GM19463 (cell line): ENCODE results near the gene HP1BP3.
"Not testable (repeated sequence)": the region's sequence is repeated elsewhere in the genome, so short reads cannot be mapped to it uniquely, and the experiment has no call there.

Experiments
- ATAC-seq: cut with Tn5 transposase; IDR thresholded peaks from one replicate; pipeline ENCODE4 v1.9.1; 2021; ENCODE audit warnings: mild to moderate bottlenecking, moderate library complexity; ENCODE audit not compliant: unreplicated experiment

Gene HP1BP3

GRCh38 chr1:20728371-20729154 lies 58.5 kb downstream of the HP1BP3 start:
- ATAC-seq = no peak

DNA sequence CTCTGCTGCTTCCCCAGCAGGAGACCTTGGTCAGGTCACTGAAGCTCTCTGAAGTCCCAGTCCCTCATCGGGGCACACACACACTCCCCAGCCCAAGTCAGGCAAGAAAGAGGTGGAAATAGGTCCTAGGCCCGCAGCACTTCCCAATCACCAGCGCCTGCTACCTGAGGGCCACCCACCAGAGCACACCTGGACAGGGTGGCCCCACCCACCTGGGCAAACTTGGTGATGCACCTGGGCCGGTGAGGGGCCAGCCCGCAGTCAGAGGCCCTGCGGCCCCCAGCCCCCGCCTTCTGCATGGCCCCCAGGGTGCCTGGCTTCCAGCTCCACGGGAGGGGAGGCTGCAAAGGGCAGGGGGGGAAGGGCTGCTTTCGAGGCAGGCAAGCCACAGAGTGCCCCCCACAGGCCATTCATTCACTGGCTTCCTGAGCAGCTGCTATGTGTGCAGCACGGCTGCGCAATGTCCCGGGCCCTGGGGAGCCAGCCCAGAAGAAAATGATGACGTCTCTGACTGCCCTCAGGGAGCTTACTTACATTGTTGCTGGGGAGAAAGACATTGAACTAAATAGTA lies 59.3 kb downstream of the HP1BP3 start:
- ATAC-seq = no peak

DNA sequence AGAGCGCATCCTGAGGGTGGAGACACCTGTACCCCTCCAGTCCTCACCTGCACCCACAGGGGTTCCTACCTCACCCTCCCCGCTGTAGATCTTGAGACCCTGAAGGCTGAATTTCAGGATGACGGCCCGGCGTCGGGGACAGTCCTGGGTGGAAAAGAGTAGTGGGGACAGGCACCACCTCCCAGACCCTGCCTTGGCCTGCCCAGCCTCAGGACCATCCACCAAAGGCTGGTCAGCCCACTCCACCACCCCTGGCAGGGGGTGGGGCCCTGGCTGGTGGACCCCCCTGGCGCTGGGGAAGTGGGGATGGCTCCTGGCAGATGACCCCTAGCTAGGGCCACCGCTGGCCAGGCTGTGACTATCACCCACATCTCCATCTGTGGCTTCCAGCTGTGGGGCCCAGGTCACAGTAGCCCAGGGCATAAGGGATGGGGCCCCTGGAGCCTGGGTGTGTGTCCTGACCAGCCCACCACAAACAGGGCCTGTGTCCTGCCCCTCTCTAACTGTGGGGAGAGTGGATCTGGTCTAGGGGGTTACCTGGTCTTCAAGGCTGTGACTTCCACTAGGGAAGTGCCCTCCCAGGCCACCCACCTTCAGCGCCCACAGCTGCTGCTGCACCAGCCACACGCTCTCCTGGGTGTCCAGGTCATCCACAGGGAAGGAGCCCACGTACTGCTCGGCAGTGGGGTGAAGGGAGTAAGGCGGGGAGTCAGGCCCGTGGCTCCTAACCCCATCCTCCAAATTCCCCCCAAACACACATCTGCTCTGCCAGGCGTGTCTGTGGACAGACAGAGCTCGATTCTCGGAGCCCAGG lies 60.0 kb downstream of the HP1BP3 start:
- no peak for ATAC-seq

DNA sequence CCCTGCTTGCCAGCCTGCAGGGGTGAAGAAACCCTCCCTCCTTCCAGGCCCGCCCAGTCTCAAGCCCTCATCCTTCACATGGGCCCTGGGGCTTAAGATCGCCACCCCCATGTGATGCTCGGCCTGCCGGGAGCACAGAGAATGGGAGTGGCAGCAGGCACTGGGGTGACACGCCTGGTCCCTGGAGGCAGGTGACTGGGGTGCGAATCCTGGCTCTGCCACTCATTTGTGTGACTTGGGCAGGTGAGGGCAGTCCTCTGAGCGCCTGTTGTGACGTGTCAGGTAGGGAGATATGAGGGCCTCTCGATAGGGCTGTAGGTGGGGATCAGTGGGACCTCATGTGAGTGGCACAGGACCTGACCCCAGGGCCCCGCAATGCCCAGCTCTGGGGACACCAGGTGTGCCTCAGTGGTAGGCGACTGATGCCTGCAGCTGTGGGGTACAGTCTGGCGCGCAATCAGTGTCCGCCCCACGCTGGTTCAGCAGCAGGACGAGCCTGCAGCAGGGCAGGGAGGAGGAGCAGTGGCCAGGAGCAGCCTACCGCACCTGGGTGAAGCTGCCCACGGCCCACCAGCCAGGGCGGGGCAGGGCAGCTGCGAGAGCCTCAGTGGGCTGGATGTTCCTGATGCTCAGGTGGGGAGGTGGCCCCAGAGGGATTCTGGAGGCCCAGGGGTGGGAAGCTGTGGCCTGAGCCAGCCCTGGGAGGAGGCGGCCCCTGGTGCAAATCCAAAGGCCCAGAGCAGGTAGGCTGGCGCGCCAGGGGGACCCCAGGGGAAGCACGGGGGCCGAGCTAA lies 60.8 kb downstream of the HP1BP3 start:
- ATAC-seq = no peak

GRCh38 chr1:20725189-20726117 lies 61.7 kb downstream of the HP1BP3 start:
- ATAC-seq = no peak

DNA sequence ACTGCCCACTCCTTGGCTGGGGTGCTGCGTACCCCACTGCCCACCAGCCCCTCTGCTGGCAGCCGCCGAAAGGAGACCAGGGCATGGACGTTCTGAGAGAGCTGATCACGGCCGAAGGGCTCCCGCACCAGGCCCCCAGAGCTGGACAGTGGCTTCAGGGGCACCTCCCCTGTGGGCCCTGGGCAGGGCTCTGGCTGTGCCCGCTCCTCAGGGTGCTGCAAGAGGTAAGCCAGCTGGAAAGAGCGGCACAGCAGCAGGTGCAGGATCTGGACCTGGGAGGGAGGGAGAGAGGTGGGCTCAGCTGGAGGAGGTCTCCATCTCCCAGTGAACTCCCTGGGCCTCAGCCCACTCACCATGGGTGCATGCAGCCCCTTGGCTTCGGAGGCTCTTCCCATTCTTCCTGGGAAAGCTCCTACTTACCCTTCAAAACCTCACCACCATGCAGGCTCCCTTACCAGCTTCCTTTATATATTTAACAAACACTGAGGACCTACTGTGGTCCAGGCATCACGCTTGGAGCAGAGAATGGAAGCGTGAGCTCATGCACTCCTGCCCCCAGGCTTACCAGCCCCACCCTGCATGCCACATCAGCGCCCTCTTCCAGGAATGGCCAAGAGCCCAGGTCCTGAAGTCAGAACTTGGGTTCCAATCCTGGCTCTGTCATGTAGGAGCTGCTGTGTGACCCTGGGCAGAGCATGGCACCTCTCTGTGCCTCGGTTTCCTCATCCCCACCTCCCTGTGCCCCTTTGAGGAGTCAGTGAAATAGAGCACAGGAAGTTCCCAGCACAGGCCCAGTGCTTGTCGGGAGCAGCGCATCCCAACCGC lies 62.5 kb downstream of the HP1BP3 start:
- ATAC-seq = no peak

DNA sequence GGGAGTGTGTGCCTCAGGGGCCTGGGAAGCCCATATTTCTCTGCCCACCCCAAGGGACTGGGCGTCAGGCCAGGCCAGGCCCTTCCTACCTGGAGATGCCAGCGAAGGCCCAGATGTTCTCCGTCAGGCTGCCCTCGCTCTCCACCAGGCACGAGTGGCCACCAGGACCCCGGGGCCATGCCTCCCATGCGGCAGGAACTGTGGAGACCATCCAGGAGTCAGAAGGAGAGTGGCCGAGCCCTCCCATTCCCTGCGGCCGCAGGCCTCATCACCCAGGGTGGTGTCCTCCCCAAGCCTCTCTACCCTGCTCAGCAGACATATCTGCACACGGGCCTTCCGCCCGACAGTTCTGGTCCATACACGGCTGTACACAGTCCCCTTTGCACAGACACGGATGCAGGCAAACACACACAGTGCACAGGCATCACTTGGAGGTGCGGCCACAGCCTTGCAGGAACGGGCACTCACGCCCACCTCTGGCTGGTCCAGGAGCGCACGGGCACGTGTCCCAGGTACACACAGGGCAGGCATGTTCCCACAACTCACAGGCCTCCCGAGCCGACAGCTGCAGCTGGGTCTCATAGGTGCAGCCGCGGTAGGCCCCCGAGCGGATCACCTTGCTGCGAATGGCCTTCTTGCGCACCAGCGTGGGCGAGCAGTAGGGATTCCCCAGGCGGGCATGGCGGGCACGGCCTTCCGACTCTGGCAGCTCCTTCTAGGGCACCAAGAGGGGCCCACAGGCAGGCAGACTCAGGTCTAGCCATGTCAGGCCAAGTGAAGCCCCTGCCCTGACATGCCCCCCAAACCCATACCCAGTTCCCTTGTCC lies 63.4 kb downstream of the HP1BP3 start:
- ATAC-seq = no peak

DNA sequence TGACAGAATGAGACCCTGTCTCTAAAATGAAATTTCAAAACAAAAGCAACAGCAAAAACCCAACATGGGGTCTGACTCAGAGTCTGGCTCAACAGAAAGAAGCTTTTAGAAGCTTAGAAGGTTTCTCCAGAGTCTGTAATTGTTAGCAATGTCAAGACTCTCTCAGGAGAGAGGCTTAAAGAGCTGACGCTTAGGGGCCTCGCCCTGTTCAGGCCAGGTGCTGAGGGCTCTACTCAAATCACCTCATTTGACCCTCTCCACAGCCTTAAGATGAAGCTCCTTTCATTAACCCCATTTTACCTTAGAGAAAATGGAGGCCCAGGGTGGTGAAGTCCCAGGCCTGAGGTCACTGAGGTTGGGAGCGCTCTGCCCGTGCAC lies 64.0 kb downstream of the HP1BP3 start:
- ATAC-seq = no peak

DNA sequence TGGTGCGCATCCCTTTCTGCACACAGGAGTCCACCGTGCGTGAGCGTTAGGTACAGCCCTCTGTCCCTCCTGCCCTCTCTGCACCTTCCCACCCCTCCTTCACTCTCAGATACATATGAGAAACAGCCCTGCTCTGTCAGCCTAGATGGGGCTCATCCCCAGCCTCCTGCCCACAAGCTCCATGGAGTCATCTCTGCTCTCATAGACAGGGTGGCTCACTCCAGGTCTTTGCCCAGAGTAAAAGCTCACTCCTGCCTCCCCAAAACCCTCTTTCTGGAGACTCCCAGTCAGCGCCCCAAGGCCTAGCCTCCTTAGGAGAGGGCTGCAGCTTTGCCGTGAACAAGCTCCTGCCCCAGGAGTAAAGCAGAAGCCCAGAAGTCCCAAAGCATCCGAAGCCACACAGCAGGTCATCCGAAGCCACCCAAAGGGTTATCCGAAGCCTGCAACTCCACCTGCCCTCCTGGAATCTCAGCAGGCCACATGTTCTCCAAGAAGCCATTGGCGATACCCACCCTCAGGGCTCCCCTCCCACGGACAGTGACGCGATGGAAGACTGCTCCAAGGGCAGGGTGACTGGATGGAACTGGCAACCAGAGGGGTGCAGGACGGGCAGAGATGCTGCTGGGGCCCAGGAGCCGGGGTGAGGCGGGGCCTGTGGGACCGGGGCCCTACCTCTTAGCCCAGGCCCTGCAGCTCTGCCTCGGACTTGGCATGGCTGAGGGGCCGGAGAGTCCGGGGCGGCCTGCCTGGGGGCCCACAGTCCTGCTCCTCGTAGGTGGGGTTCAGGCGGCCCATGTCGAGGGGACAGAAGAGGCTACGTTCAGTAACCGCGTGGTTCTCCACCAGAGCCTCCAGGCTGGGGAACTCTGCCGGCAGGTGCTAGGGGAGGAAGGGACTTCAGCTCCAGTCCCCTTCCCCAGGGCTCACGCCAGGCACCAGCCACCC lies 65.7 kb downstream of the HP1BP3 start:
- ATAC-seq = no peak

- no peak for ATAC-seq
Observed at GRCh38 chr1:20720631-20721091, 66.4 kb downstream of the HP1BP3 start.

- ATAC-seq = no peak
Observed at GRCh38 chr1:20719871-20720620, 67.1 kb downstream of the HP1BP3 start.

DNA sequence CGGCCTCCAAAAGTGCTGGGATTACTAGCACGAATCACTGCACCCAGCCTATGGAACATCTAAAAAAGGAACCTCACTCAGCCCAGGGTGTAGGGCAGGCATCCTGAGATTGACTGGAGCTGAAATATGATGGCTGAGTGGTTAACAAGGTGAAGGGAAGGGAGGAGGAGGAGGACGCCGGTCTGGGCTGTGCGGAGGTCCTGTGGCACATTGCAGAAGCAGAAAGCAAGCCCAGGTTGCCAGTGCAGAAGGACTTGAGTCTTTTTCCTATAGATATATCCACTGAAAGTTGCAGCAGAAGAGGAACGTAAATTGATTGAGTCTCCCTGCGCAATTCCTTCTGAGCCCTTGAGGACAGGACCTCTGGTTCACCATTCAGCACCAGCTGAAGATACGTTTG lies 67.8 kb downstream of the HP1BP3 start:
- no peak for ATAC-seq

GRCh38 chr1:20718343-20718882 lies 68.7 kb downstream of the HP1BP3 start:
- not testable (repeated sequence) for ATAC-seq

- ATAC-seq = no peak
Observed at GRCh38 chr1:20717452-20718342, 69.4 kb downstream of the HP1BP3 start, which contains the start of gene KIF17. TSS of gene KIF17 (minus strand) at chr1:20718007. CDS start at chr1:20717706, 301 bp downstream.

DNA sequence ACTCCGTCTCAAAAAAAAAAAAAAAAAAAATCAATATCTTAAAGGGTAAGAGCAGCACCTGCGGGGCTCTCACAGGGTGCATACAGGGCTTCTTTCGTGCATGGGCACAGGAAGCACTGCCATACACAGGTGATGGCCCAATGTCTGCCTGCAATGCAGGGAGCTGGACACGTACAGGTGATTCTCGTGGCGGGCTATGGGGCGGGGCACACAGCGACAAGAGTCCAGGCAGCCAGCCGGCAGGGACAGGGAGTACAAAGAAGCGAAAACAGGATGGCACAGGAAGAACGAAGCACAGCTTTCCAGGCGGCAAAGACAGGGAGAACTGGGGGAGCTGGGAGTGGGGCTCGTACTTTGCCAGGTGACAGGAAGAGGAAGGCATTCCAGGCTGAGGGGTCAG lies 70.9 kb downstream of the HP1BP3 start:
- ATAC-seq = no peak
